Ovary (tissue), 3 donors: ENCODE results near the gene SEC24D.

Experiments used
- CTCF ChIP-seq, 3 donors: fragments of 450-650 bp in 2 of 3; fragments of 200-600 bp in 1 of 3; IDR thresholded peaks; one replicate each; pipeline versions ENCODE4 v1.5.1 to v1.8.0; 2016 to 2022; ENCODE audit warnings: antibody characterized with exemption in 3 of 3, mild to moderate bottlenecking in 1 of 3
- EP300 ChIP-seq: sonication (generic); formaldehyde crosslinking; IDR thresholded peaks from one replicate; pipeline ENCODE4 v1.6.1; 2017; ENCODE audit warnings: antibody characterized with exemption
- POLR2A ChIP-seq: fragments of 450-650 bp; IDR thresholded peaks from one replicate; pipeline ENCODE4 v1.6.1; 2017; ENCODE audit warnings: antibody characterized with exemption, mild to moderate bottlenecking, moderate library complexity
- donor health status: DM: no; HTN: no; CAD: no.

DNA sequence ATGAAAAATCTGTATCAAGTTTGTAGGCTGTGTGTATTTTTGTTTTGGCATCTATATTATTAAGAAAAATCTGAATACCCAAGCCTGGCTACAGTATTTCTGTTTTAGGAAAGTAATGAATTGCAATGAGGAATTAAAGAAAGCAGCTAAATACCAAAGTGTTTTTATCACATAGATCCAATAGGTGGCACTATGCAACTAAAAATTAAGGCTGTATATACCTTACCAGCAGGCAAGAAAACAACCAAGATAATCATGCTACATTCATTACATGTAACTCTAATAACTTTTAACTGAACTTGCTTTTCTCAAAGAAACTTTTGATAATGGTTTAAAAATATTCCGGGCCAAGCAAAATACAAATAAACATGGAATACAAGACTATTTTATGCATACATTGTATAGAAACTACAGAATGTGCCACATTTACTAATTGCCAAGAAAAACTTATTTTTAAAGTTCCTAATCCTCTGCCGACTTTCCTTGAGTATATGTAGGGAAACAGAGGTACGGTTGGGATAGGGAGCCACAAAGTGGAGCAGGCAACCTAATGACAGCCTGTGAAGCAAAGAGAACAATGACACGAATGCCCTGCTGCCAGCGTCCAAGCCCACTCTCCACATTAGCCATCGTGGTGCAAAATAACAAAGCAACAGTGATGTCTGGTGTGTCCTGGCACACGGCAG lies 63.7 kb downstream of the SEC24D start:
- TF ChIP-seq POLR2A (no peak), CTCF (IDR thresholded peaks at IDR 0.05) (peak in 2 of 3 donors; percentile 59 to 68), EP300 (no peak)
